Left forelimb (tissue), 1 donor: Measurements from ENCODE around the gene KDM4E.

Experiments used
- DNase-seq: peaks from one replicate; pipeline ENCODE4 v3.0.0-alpha.2; 2018; ENCODE audit warnings: low spot score

The KDM4E gene

DNA sequence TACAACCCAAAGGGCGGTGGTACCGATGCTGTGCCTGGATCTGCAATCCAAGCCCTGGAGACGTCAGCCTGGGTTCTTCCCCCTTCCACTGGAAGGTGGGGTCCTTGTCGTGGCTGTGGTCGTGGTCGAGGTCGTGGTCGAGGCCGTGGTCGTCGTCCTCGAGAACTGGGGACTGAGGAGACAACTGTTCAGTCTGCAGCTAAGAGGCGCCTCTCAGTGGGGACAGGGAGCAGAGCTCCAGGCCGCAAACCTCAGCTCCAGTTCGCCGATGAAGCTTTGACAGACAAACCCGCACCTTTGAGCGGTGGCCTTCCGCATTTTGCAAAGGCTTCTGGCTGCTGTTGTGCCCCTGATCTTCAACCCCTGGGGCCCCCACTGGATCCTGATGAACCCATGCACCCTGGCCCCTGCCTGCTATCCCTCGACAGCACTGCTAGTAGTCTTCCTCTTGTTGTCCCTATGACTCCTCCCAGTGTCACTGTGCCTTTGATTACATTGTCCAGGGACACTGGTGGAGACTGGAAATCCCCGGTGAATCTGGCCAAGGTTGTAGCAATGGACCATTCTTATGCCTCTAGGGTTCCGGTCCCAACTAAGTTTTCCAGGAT lies 25.6 kb downstream of the KDM4E start:
- no peak for DNase-seq

DNA sequence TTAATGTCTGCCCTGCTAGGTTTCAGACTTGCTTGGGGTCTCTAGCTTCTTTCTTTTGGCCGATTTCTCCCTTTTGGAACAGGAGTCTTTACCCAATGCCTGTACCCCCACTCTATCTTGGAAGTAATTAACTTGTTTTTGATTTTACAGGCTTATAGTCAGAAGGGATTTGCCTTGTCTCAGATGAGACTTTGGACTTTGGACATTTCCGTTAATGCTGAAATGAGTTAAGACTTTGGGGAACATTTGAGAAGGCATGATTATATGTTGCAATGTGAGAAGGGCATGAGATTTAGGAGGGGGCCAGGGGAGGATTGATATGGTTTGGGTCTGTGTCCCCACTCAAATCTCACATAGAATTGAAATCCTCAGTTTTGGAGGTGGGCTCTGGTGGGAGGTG lies 29.3 kb downstream of the KDM4E start:
- DNase-seq: no peak

- no peak for DNase-seq
Observed at GRCh38 chr11:95055283-95055897, 30.3 kb downstream of the KDM4E start.

DNA sequence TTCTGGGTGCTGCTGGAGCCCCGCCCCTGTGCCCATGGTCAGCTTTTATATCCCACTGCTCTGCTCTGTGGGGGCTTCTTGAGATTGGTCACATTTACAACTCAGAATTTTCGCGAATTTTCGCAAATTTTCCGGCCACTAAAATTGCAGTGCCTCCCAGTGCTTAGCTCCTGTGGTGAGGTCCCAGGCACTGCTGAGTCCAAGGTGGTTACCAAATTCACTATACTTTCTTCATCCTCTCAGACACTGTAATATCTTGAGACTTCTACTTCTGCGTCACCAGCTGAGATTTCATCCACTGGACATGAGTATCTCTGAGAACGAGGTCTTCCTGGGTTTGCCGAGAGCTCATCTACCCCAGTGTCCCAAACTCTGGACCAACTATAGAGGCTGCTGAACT lies 32.9 kb downstream of the KDM4E start:
- DNase-seq: no peak

DNA sequence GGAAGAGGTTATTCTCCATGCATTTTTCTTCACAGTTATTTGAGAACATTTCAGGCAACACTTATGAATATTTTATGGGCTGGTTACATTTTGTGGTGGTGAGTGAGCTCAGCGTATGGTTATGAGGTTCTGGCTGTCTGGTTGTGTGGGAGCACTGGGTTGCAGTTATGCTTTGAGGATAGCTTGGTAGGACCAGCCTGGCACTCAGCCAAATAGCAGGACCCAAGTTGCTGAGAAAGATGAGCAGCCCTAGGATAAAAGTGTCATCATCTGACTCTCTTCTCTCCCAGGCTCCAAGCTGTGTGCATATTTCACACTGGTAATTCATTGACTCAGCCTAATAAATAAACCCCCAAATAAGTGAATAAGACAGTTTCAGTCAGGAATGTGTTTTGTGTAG lies 33.6 kb downstream of the KDM4E start:
- DNase-seq: no peak

- no peak for DNase-seq
Observed at GRCh38 chr11:95059046-95059445, 34.0 kb downstream of the KDM4E start.

DNA sequence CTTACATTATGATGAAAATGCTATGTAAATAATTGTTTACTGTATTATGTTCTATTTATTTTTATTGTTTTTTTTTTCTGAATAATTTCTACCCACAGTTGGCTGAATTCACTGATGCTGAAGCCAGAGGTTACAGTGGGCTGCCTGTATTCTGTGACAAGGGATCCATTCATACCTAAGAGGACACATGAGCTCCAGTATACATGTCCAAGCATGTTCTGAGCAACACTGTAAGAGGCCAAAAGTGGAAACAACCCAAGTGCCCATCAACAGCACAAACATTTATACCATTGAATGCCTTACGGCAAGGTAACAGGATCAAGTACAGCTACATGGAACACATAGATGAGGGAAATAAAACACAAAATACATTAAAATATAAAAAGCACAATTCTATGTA lies 40.3 kb downstream of the KDM4E start:
- DNase-seq: no peak

DNA sequence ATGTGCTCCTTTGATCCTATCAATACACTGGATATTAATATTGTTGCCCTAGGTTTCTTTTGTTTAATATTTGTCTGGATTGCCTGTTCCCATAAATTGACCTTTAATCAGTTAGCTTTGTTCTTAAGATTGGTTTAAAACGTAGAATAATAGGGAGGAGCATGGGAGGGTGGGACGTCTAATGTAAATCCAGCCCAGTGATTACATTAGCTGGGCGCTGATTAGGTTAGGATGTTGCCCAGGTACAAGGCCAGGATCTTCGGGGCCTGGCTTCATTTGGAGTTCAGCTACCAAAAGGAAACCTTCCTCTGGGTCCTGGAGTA lies 41.6 kb downstream of the KDM4E start, which contains the start of gene SRSF8:
Gene SRSF8, plus strand, starts transcription at position 204 of the 323 bp plus-strand sequence. CDS start 308 bp downstream, outside the sequence.
- DNase-seq: no peak

- DNase-seq: peak; percentile 90
Observed at GRCh38 chr11:95067039-95067840, 42.2 kb downstream of the KDM4E start.

GRCh38 chr11:95067841-95068219 lies 42.8 kb downstream of the KDM4E start:
- DNase-seq: no peak

DNA sequence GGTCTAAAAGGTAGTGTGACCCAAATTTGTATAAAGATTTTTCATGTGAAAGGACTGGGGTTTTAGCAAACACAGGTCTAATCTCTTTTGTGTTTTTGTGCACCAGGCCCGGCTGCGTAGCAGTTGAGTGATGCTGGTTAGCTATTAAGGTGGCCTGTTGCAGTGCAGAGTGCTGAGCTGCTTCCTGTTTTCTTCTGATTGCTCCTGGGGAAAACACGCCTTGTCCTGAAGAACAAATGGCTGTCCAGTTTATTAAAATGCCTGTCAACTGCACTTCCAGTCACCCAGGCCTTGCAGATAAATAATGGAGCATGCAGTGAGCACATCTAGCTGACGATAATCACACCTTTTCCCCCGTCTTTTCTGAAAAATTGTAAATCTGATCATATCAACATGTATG lies 43.5 kb downstream of the KDM4E start:
- no peak for DNase-seq

DNA sequence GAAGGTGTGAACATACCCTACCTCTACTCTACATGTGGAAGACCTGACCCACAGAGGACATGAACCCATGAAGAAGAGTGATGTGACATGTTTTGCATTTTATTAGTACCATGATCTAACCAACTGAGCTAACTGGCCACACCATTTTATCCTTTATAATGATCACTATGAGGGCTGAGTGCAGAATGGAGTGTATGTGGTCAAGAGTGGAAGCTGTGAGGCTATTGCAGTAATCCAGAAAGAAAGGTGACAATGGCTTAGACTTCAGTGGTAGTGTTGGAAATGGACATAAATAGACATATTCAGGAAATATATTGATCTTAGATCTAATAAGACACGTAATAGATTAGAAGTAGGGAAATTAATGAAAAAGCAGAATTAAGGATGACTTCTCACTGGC lies 45.4 kb downstream of the KDM4E start:
- no peak for DNase-seq

GRCh38 chr11:95072948-95073347 lies 47.9 kb downstream of the KDM4E start:
- no peak for DNase-seq

- no peak for DNase-seq
Observed at GRCh38 chr11:95074792-95075563, 49.9 kb downstream of the KDM4E start.

GRCh38 chr11:95076416-95076815 lies 51.4 kb downstream of the KDM4E start:
- no peak for DNase-seq

- DNase-seq: no peak
Observed at GRCh38 chr11:95076981-95077380, 51.9 kb downstream of the KDM4E start.
